Skin epidermis (tissue), 12 donors: ENCODE data around the gene TEC.

Source experiments
- H3K27ac ChIP-seq, 21 experiments: fragments of 200-600 bp; sonication (generic) in 11 of 21; one replicate each; pipeline ENCODE4 v1.5.0; 2020; ENCODE audit warnings: mild to moderate bottlenecking in 3 of 21, inconsistent platforms in 2 of 21, moderate library complexity in 2 of 21
- H3K4me3 ChIP-seq, 7 experiments: fragments of 200-600 bp; sonication (generic) in 2 of 7; one replicate each; pipeline ENCODE4 v1.5.0; 2020; ENCODE audit warnings: inconsistent platforms in 2 of 7, mild to moderate bottlenecking in 2 of 7, moderate library complexity in 1 of 7

Gene TEC

GRCh38 chr4:48270951-48271473 lies 1.4 kb upstream of the TEC start:
- Histone ChIP-seq H3K4me3 (no peak overlapping the region), H3K27ac (peak overlapping the region in 6 of 21 experiments; percentile 13 to 86 (median 76))

- Histone ChIP-seq H3K27ac (peak overlapping the region in 15 of 21 experiments; percentile 3 to 91 (median 83)), H3K4me3 (peak overlapping the region in 3 of 7 experiments; percentile 53 to 81 (median 77))
Measured at GRCh38 chr4:48270523-48270897, 872 bp upstream of the TEC start.

GRCh38 chr4:48269861-48270522 lies 354 bp upstream of the TEC start:
- Histone ChIP-seq H3K4me3 (peak overlapping the region; percentile 53 to 86 (median 78)), H3K27ac (peak overlapping the region in 19 of 21 experiments; percentile 3 to 91 (median 83))

GRCh38 chr4:48267574-48267973 lies 2.1 kb downstream of the TEC start:
- Histone ChIP-seq H3K27ac (peak overlapping the region in 1 of 21 experiments; percentile 29), H3K4me3 (no peak overlapping the region)

GRCh38 chr4:48266781-48267180 lies 2.9 kb downstream of the TEC start:
- H3K4me3 ChIP-seq, result no peak overlapping the region
- peak overlapping the region in 1 of 21 experiments; percentile 29 for H3K27ac ChIP-seq

- H3K27ac ChIP-seq, result no peak overlapping the region
- H3K4me3 ChIP-seq, result no peak overlapping the region
Measured at GRCh38 chr4:48262926-48263325, 6.7 kb downstream of the TEC start.

GRCh38 chr4:48262484-48262883 lies 7.2 kb downstream of the TEC start:
- no peak overlapping the region for H3K27ac ChIP-seq
- H3K4me3 ChIP-seq, result no peak overlapping the region

GRCh38 chr4:48261281-48261680 lies 8.4 kb downstream of the TEC start:
- no peak overlapping the region for H3K27ac ChIP-seq
- no peak overlapping the region for H3K4me3 ChIP-seq

- no peak overlapping the region for H3K27ac ChIP-seq
Measured at GRCh38 chr4:48259748-48260147, 9.9 kb downstream of the TEC start.

GRCh38 chr4:48258845-48259397 lies 10.7 kb downstream of the TEC start:
- no peak overlapping the region for H3K27ac ChIP-seq
- H3K4me3 ChIP-seq, result no peak overlapping the region

More at GRCh38 chr4:48259748-48260147, 9.9 kb downstream of the TEC start:
- H3K4me3 ChIP-seq, result no peak overlapping the region

- Histone ChIP-seq H3K27ac (no peak overlapping the region), H3K4me3 (no peak overlapping the region)
Measured at GRCh38 chr4:48255959-48256342, 13.7 kb downstream of the TEC start.

- Histone ChIP-seq H3K27ac (no peak overlapping the region), H3K4me3 (no peak overlapping the region)
Measured at GRCh38 chr4:48255072-48255958, 14.3 kb downstream of the TEC start.

GRCh38 chr4:48254381-48255071 lies 15.1 kb downstream of the TEC start:
- Histone ChIP-seq H3K4me3 (no peak overlapping the region), H3K27ac (no peak overlapping the region)

GRCh38 chr4:48252313-48252712 lies 17.3 kb downstream of the TEC start:
- no peak overlapping the region for H3K27ac ChIP-seq
- H3K4me3 ChIP-seq, result no peak overlapping the region

GRCh38 chr4:48250980-48251379 lies 18.7 kb downstream of the TEC start:
- Histone ChIP-seq H3K4me3 (no peak overlapping the region), H3K27ac (no peak overlapping the region)

- Histone ChIP-seq H3K27ac (no peak overlapping the region), H3K4me3 (no peak overlapping the region)
Measured at GRCh38 chr4:48250343-48250742, 19.3 kb downstream of the TEC start.

- H3K27ac ChIP-seq, result no peak overlapping the region
- H3K4me3 ChIP-seq, result no peak overlapping the region
Measured at GRCh38 chr4:48249378-48249777, 20.3 kb downstream of the TEC start.

- H3K27ac ChIP-seq, result no peak overlapping the region
- no peak overlapping the region for H3K4me3 ChIP-seq
Measured at GRCh38 chr4:48248559-48248953, 21.1 kb downstream of the TEC start.

- H3K4me3 ChIP-seq, result no peak overlapping the region
- no peak overlapping the region for H3K27ac ChIP-seq
Measured at GRCh38 chr4:48247878-48248558, 21.6 kb downstream of the TEC start.
